Measurements from ENCODE around the gene DTNA. TPM values are rescaled to one million over a fixed set of nuclear protein-coding genes. Genes with fewer than 3 reads are reported as not detected.

The DTNA gene
- total RNA-seq, 1 donor from 2014 or later, result 7.1 TPM

DNA sequence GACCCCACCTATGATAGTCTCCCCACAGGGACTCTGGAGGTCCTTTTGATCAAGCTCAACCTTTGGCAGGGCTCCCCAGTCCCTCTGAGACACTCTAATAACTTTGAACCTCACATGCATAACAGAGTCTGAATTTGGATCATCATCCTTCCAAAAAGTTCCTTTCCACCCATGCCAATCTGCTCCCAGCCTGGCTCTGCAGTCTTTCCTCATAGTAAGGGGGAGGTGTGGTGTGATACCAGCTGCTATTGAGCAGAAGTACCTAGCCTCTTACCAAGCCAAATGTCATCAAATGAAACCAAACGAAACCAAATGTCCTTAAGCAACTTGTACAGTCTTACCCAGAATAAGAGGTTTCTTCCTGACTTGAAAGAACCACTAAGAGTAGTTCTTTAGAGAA is 36.5 kb downstream of the DTNA start:
- DNase-seq (ENCODE audit: extremely low spot score, unreplicated experiment), result no peak
- H3K9me3 Mint-ChIP-seq (ENCODE audit: unreplicated experiment), result no peaks in the 10 kb centered on the region
- H3K36me3 Mint-ChIP-seq (ENCODE audit: unreplicated experiment), result no peaks in the 10 kb centered on the region
- H3K27me3 Mint-ChIP-seq (ENCODE audit: unreplicated experiment), result no peaks in the 10 kb centered on the region
- no peak overlapping the region for H3K27ac Mint-ChIP-seq (ENCODE audit: unreplicated experiment)
- H3K4me1 Mint-ChIP-seq (ENCODE audit: unreplicated experiment), result no peaks in the 10 kb centered on the region
- TF ChIP-seq, protein P1, sequence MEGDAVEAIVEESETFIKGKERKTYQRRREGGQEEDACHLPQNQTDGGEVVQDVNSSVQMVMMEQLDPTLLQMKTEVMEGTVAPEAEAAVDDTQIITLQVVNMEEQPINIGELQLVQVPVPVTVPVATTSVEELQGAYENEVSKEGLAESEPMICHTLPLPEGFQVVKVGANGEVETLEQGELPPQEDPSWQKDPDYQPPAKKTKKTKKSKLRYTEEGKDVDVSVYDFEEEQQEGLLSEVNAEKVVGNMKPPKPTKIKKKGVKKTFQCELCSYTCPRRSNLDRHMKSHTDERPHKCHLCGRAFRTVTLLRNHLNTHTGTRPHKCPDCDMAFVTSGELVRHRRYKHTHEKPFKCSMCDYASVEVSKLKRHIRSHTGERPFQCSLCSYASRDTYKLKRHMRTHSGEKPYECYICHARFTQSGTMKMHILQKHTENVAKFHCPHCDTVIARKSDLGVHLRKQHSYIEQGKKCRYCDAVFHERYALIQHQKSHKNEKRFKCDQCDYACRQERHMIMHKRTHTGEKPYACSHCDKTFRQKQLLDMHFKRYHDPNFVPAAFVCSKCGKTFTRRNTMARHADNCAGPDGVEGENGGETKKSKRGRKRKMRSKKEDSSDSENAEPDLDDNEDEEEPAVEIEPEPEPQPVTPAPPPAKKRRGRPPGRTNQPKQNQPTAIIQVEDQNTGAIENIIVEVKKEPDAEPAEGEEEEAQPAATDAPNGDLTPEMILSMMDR (IDR thresholded peaks at IDR 0.05), result no peak
- H3K4me3 Mint-ChIP-seq (ENCODE audit: unreplicated experiment), result no peak overlapping the region

DNA sequence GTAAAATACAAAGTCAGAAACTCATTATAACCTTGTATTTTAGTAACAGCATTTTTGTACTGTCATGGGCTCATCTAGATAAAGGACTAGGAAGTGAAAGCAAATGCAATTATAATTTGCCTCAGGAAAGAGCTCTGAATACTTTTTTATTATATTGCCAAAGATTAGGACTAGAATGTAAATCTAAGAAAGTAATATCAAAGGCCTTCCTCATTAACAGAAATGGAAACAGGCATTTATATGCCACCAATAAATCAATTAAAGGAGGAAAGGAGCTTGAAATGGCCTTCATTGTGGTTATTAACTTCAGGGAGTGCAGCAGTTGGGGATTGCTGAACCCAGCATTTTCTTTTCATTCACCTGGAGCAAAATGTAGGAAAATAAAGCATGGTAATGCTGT is 39.6 kb downstream of the DTNA start:
- Mint-ChIP-seq H3K4me3 (ENCODE audit: unreplicated experiment) (no peak overlapping the region), H3K9me3 (ENCODE audit: unreplicated experiment) (peaks cover 4% of the 10 kb centered on the region), H3K27ac (ENCODE audit: unreplicated experiment) (no peak overlapping the region), H3K27me3 (ENCODE audit: unreplicated experiment) (no peaks in the 10 kb centered on the region), H3K36me3 (ENCODE audit: unreplicated experiment) (no peaks in the 10 kb centered on the region), H3K4me1 (ENCODE audit: unreplicated experiment) (no peaks in the 10 kb centered on the region)
- TF ChIP-seq, protein P1 (IDR thresholded peaks at IDR 0.05), result no peak
- DNase-seq (ENCODE audit: extremely low spot score, unreplicated experiment), result no peak

DNA sequence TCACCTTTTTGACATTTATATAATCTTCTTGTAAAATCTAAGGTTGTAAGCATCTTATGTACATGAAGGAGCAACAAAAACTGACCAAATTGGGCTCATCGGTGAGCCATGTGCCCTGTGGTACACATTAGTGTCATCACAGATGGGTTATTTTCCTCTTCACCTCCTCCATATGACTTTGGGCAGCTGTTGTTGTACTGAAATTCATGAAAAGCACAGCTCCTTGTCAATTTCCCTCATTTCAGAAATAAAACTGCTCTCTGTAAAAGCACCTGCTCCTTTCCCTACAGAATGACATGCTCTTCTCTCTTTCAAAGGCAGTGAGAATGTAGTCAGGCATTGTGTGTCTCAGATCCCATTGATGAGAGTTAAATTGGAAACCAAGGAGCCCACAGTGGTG is 42.0 kb downstream of the DTNA start:
- no peaks in the 10 kb centered on the region for H3K36me3 Mint-ChIP-seq (ENCODE audit: unreplicated experiment)
- H3K9me3 Mint-ChIP-seq (ENCODE audit: unreplicated experiment), result peaks cover 5% of the 10 kb centered on the region
- no peaks in the 10 kb centered on the region for H3K4me1 Mint-ChIP-seq (ENCODE audit: unreplicated experiment)
- no peaks in the 10 kb centered on the region for H3K27me3 Mint-ChIP-seq (ENCODE audit: unreplicated experiment)
- TF ChIP-seq, protein P1 (IDR thresholded peaks at IDR 0.05), result no peak
- DNase-seq (ENCODE audit: extremely low spot score, unreplicated experiment), result no peak
- no peak overlapping the region for H3K27ac Mint-ChIP-seq (ENCODE audit: unreplicated experiment)
- H3K4me3 Mint-ChIP-seq (ENCODE audit: unreplicated experiment), result no peak overlapping the region

DNA sequence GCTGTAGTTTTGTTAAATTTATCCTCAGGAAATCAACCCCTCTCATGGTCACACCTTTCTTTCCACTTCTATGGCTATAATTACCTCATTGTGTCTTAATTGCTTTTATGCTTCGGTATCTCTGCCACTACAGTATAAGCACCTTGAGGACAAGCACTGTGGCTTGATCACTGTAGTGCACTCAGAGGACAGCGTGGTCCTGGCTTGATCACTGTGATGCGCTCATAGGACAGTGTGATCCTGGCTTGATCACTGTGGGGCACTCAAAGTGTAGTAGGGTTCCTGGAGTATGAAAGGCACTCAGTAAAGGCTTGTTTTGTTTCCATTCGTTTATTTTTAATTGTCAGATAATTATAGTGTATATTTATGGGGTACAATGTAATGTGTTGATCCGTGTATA is 44.2 kb downstream of the DTNA start:
- H3K4me1 Mint-ChIP-seq (ENCODE audit: unreplicated experiment), result no peaks in the 10 kb centered on the region

DNA sequence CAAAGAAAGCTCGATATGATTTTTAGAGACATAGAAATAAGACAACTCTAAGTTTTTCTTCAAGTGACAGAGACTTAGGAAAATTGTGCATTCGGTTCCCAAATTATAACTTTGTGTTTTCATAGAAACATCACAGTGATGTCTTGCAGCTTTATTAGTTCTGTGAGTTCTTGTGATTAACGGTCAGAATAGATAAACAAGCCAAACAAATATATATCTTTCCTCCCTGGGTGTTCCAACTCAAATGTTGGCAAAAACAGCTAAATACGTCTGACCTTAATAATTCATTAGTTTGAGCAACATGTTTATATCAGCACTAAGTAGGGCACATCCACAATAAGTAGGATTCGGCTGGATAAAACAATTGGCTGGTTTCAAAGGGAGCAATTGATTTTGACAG is 47.6 kb downstream of the DTNA start:
- no peak overlapping the region for H3K27ac Mint-ChIP-seq (ENCODE audit: unreplicated experiment)

More for the DNA sequence above, 44.2 kb downstream of the DTNA start:
- no peak overlapping the region for H3K27ac Mint-ChIP-seq (ENCODE audit: unreplicated experiment)
- TF ChIP-seq, protein P1 (IDR thresholded peaks at IDR 0.05), result no peak
- H3K36me3 Mint-ChIP-seq (ENCODE audit: unreplicated experiment), result peaks cover 3% of the 10 kb centered on the region
- H3K27me3 Mint-ChIP-seq (ENCODE audit: unreplicated experiment), result no peaks in the 10 kb centered on the region
- peaks cover 13% of the 10 kb centered on the region for H3K9me3 Mint-ChIP-seq (ENCODE audit: unreplicated experiment)
- no peak overlapping the region for H3K4me3 Mint-ChIP-seq (ENCODE audit: unreplicated experiment)
- DNase-seq (ENCODE audit: extremely low spot score, unreplicated experiment), result no peak

More for the DNA sequence above, 47.6 kb downstream of the DTNA start:
- DNase-seq (ENCODE audit: extremely low spot score, unreplicated experiment), result no peak
- H3K27me3 Mint-ChIP-seq (ENCODE audit: unreplicated experiment), result no peaks in the 10 kb centered on the region
- TF ChIP-seq, protein P1 (IDR thresholded peaks at IDR 0.05), result no peak
- peaks cover 18% of the 10 kb centered on the region for H3K9me3 Mint-ChIP-seq (ENCODE audit: unreplicated experiment)
- H3K4me3 Mint-ChIP-seq (ENCODE audit: unreplicated experiment), result no peak overlapping the region
- H3K36me3 Mint-ChIP-seq (ENCODE audit: unreplicated experiment), result peaks cover 3% of the 10 kb centered on the region
- no peaks in the 10 kb centered on the region for H3K4me1 Mint-ChIP-seq (ENCODE audit: unreplicated experiment)
